ENCODE measurements around the gene FAM9A.
"Not testable (repeated sequence)": the region's sequence is repeated elsewhere in the genome, so short reads cannot be mapped to it uniquely, and the experiment has no call there.

FAM9A gene

DNA sequence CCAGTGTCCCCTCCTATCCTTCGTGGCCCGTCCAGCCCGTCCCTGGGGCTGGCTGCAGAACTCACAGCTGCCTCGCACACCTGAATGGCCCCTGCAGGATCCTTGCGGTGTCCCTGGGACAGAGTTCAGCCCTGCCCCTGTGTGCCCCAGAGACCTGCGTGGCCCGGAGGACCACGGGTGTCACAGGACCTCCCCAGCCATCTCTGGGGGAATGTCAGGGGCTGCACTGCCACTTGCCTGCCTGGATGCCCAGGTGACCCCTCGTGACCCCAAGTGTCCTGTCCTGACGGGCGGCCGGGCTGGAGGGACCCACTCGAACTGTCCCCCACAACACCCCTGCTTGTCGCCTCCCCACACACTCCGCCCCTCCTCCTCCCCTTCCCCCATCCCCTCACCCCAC lies 832 bp downstream of the FAM9A start:
- not testable (repeated sequence) for DNase-seq

DNA sequence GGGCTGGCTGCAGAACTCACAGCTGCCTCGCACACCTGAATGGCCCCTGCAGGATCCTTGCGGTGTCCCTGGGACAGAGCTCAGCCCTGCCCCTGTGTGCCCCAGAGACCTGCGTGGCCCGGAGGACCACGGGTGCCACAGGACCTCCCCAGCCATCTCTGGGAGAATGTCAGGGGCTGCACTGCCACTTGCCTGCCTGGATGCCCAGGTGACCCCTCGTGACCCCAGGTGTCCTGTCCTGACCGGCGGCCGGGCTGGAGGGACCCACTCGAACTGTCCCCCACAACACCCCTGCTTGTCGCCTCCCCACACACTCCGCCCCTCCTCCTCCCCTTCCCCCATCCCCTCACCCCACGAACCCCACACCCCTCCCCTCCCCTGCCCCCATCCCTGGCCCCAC lies 1.9 kb downstream of the FAM9A start:
- DNase-seq: not testable (repeated sequence)

DNA sequence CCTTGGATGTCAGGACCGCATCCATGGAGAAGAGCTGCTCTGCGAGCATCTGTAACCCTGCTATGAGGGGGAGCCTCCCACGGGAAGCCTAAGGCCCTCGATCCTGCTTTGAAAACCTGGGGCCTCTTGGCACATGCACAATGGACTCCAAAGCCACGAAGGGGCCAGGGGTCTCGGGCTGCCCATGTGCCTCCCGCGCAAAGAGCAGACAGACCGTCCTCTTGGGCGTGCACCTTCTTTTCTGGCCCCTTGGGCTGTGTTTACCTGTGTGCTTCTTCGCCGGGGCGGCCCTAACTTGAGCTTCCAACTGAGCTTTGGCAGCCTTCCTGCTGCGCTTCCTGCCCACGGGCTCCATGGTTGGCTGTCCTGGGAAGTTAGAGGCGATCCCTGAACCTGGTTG lies 2.5 kb downstream of the FAM9A start:
- not testable (repeated sequence) for DNase-seq

DNA sequence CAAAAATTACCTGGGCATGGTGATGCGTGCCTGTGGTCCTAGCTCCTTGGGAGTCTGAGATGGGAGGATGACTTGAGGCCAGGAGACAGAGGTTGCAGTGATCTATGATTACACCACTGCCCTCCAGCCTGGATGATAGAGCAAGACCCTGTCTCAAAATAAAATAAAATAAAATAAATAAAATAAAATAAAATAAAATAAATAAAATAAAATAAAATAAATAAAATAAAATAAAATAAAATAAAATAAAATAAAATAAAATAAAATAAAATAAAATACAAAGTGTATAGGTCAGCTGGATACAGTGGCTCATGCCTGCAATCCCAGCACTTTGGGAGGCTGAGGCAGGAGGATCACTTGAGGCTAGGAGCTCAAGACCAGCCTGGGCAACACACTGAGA lies 14.1 kb downstream of the FAM9A start:
- DNase-seq: not testable (repeated sequence)

DNA sequence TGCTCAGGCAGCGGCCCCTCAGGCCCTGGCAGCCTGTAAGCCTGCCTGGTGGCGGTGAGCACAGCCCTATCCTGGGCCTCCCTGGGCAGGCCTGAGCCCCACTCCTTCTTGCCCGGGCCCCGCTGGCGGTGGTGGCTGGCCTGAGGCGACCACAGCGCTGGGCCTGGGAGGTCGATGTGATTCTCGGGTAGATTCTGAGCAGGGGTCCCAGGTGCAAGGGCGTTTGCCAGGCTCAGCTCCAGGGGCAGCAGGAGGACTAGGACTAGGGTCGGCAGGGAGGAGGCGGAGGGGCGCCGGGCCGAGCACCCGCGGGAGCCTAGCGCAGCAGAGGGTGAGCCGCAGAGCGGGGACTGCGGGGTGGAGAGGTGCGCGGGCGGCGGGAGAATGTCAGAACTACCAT lies 17.0 kb downstream of the FAM9A start:
- DNase-seq: no peak

DNA sequence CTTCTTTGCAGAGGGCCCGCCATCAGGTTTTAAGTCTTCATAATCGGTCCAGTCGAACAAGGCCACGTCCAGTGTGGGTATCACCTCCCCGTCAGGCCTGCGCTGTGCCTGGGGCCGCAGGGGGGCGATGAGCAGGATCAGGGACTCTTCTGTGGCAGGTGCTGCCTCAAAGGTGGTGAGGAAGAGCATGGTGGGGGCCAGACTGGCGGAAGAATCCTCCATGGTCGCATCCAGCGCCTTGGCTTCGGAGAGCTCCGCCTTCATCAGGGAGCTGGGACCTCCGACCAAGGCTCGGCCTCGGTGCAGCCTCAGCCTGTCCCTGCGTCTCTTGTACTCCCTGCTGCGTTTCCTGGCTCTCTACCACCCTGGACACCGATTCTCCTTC lies 17.5 kb downstream of the FAM9A start:
- DNase-seq: no peak

DNA sequence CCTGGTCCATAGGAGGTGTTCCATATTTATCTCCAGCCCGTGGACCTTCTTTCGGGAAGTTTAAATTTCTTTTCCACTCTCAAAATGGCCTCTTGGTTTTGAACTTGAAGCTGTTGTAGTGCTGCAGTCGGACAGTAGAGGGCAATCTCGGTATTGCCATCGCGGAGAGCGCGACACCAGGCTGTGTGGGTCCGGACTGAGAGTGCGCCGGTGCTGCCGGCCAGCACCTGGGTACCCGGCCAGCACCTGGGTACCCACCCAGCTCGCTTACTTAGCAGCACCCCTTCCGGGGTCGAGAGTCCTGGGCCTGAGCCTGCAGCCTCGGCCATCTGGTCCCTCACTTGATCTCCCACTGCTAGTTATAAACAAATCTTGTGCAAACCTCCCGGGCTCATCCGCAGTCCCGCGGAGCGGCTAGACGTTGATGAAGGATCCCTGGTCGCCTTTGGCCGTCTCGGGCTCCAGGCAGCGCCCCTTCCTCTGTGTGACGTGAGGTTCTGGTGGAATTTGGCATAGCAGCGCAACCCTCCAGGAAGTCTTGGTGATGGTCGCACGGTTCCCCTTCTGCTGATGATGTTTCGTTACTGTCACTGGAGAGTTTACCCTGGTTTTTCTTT lies 18.0 kb downstream of the FAM9A start:
- no peak for DNase-seq

DNA sequence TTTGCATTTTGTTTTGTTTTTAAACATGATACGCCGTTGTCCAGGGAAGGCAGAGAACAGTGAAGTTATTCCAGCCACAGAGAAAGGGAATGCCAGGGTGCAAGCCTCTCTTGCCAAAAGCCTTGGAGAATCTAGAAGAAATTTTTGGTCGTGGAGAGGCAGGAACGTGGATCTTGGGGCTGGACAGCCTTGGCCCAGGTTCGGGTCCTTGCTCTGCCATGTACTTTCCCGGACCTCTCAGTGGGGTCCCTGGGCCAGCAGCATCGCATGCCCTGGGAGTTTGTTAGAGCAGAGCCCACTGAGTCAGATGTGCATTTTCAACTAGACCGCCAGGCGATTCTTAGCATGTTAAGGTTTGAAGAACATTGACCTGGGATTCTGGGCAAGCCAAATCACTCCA lies 18.6 kb downstream of the FAM9A start:
- no peak for DNase-seq

DNA sequence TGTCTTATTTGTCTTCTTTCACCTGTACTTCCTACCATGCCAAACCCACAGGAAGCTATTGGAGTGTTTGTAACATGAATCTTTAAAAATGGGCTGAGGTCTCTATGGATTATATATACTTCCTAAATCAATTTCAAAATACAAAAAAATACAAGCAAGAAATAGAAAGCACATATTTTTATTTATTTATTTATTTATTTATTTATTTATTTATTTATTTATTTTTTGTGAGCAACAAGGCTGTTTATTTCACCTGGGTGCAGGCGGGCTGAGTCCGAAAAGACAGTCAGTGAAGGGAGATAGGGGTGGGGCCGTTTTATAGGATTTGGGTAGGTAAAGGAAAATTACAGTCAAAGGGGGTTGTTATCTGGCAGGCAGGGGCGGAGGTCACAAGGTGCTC lies 19.3 kb downstream of the FAM9A start:
- DNase-seq: not testable (repeated sequence)

DNA sequence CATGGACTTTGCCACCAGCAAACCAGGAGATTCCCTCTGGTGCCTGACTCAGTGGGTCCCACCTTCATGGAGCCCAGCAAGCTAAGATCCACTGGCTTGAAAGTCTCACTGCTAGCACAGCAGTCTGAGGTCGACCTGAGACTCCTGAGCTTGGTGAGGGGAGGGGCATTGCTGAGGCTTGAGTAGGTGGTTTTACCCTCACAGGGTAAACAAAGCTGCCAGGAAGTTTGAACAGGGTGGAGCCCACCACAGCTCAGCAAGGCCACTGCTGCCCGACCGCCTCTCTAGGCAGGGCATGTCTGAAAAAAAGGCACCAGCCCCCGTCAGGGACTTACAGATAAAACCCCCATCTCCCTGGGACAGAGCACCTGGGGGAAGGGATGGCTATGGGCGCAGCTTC lies 28.1 kb downstream of the FAM9A start:
- no peak for DNase-seq

DNA sequence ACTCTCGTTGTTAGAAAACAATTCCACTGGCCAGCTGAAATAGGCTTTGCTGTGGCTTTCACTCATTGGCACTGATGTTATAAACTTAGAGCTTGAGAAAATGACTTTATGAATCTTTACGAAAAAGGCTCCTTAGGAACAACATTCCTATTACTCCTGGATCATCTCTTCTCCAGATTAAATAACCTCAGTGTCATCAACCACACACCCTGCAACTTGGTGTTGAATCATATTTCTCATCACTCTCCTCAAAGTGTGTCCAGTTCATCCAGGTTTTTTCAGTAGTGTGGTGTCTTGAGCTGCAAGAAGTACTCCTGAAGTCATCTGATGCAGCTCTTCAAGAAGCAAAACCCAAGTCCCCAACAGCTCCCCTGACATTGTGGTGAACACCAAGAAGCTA lies 41.2 kb downstream of the FAM9A start:
- no peak for DNase-seq

DNA sequence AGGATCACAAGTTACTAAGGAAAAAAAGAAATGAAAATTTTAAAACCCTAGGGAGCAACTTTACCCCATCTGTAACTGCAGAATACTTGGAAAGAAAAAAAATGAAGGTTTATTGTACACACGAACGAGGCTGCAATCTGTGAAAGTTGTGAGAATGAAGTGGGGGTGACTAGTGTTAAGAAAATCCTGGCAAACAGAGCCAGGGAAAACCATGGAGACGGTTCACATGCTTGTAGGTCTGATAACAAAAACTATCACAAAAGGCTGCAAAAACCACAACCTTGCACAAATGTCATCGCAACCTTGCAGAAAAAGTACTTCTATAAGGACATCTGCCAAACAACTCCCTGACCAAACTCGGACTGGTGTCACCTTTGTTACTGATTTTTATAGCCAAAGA lies 42.5 kb downstream of the FAM9A start:
- DNase-seq: not testable (repeated sequence)

DNA sequence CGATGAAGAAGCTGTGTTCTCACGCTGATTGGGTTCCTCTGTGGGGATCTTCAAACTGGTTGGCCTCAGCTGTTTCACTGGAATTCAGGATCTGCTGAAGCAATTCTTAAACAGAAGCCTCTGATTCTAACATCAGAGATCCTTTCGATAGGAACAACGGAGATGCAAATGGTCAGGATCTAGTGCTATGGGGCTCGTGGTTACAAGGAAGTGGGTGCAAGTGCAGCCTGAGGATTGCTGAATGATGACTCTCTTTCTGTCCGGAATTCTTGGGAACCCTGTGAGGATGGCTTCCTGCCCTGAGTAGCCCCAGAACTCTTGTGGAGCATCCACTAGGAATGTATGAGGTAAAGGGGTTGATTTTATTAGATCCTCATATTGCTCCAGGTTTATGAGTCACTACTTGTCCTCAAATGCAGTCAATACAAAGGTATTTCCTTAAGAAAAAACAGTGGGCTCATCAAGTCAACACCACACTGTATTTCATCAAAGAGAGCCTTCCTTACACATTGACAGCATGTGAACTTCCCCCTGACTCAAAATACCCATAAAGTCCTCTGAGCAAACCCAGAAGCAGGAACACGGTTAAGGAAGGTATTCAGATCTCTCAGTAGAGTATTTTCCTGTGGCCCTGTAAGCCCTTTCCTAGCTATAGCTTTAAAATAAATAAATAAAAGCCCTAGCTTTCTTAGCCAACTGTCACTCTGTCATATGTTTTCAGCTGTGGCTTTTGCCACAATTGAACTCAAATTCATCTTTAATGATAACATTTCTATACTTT lies 43.4 kb downstream of the FAM9A start:
- DNase-seq: not testable (repeated sequence)

DNA sequence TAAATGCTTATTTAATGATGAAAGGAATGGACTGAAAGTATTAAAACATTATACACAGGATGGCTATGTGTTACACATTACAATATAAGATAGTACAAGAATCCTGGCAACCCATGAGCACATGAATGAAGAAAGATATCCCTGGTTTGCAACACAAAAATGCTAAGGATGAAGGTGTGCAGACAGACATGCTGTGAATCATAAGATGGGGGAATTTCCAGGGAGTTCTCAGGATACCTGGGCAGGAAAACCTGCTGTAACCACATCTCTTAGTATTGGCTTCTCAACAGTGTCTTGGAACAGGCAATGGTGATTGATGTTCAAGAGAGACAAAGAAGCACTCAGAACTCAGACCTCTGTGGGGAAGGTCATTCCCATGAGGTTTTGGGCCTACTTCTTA lies 45.4 kb downstream of the FAM9A start:
- DNase-seq: no peak

DNA sequence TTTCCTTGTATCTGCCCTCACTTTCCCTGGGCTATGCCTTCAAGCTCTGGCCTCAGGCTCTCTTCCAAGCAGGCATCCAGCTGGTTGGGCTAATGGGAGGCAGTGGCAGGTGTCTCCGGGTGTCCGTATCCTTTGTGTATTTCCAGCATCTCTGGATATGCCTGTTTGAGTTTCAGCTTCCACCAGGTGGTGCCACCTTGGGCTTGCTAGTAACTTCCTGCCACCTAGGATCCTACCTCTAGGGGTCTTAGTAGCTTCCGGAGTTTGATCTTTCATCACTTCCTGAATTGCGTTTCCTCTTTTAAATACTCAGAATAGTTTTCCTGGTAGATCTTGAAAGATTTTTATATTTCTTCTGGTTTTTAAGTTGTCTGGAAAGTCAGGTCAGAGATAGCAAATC lies 46.1 kb downstream of the FAM9A start:
- no peak for DNase-seq

DNA sequence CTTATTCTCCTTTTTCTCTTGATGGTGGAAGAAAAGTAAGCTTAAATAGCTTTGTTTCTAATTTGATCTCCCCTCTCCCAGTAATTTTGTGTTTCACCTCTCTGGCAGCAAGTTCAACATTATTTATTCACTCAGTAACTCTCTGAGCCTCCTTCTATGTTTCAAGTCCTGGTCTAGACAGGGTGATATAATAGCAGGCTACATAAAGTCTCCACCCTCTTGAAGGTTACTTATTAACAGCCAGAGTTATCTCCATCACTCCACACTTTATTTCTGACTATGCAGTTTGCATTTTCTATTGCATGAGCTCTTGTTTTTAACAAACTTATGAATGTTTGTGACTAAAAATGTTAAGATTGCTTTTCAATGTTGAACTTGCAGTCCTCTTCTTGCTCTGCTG lies 51.5 kb downstream of the FAM9A start:
- no peak for DNase-seq

DNA sequence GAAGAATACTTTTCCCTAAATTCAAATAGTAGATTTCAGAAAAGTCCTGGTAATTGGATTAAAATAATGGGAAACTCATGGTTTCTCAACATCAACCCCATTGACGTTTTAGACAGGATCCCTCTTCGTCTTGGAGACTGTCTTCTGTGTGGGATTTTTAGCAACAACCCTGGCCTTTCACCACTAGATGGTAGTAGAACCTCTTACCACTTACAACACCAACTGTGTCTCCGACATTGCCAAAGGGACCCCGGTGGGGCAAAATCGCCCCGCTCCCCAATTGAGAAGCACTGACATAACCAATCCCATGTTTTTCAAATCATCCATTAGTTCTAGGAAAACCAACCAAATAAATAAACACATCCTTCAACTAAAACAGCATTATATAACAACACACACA lies 52.3 kb downstream of the FAM9A start:
- DNase-seq: no peak

DNA sequence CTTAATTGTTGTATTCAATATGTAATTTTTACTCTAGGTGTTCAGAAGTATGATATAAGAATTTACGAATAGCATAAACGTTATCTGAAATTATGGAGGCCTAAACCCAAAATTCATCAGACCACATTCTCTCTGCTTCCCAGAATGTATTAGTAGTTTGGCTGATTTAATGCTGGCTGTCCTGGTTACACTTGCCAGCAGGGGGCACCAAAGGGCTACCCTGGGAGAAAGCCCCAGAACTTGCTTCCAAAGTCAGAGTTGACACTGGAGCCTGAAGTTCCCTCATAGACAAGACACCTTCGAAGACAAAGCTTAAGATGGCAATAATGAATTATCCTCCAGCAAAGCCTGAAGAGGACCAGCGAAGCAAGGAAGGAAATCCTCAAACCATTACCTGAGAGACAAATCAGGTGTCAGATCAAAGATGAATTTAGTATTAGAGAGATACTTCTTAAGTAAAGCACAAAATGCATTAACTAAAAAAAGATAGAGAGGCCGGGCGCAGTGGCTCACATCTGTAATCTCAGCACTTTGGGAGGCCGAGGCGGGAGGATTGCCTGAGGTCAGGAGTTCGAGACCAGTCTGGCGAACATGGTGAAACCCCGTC lies 58.0 kb downstream of the FAM9A start:
- DNase-seq: peak; percentile 18

DNA sequence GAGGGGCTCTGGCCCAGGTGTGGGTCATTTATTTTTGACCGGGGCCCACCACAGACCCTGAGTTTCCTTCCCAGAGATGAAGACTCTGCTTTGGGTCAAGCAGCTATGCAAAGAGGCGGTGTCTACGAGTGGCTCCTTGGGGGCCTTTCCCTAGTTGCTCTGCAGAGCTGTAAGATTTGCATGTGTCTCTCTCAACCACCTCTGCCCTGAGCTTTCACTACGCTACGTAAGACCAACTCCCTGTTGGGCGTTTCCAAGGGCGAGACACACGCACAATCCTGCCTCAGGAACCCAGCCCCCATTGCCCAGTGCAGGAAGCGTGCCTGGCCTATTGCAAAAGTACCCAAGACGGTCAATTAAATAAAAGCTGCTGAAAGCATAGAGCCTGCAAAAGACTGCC lies 59.2 kb downstream of the FAM9A start:
- no peak for DNase-seq

All from right hindlimb (tissue), 1 donor.